HG02885 (cell line): Measurements from ENCODE around the gene KLHL5.

Experiments
- ATAC-seq: cut with Tn5 transposase; IDR thresholded peaks from one replicate; pipeline ENCODE4 v1.9.1; 2021; ENCODE audit warnings: mild to moderate bottlenecking; ENCODE audit not compliant: unreplicated experiment, poor library complexity

The KLHL5 gene

GRCh38 chr4:39043861-39044363 is 18.1 kb upstream of the KLHL5 start:
- ATAC-seq: no peak

- ATAC-seq: peak; percentile 73
These were observed 17.6 kb upstream of the KLHL5 start for GRCh38 chr4:39044364-39044955.

GRCh38 chr4:39044956-39045826 is 16.8 kb upstream of the KLHL5 start:
- no peak for ATAC-seq

DNA sequence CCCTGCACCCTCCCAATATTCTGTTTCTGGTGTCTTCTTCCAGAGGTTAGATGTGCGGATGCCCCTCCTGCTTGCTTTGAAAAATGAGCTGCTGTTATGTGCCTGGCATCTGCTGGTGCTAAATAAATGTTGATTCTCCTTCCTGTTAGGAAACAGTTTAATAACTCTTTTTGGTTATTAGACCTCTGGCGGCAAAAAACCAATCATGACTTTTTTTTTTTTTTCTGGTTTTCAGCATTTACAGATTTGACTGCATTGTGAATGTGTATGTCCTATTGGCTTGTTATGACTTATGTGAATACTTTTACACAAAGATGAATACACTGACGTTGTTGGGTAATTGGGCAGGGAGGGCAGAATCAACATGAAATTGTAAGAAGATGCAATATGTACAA is 16.2 kb upstream of the KLHL5 start:
- no peak for ATAC-seq

GRCh38 chr4:39046249-39046648 is 15.8 kb upstream of the KLHL5 start:
- no peak for ATAC-seq

DNA sequence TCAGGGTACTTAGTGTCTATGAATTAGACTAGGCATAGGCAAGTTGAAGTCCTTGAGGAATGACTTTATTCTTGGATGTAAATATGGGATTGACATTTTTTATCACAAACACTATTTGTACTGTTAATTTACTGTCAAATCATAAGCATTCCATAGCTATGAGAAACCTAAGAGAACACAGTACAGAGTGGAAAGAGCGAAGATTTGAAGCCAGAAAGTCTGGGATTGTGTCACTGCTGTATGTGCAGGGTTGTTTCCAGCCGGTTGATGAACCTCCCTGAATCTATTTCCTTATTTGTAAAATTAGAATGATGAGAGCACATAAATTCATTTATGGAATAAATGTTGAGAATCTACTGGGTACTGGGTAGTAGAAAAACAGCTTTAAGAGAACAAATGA is 14.4 kb upstream of the KLHL5 start:
- no peak for ATAC-seq

- no peak for ATAC-seq
These were observed 13.7 kb upstream of the KLHL5 start for GRCh38 chr4:39048311-39048710.

DNA sequence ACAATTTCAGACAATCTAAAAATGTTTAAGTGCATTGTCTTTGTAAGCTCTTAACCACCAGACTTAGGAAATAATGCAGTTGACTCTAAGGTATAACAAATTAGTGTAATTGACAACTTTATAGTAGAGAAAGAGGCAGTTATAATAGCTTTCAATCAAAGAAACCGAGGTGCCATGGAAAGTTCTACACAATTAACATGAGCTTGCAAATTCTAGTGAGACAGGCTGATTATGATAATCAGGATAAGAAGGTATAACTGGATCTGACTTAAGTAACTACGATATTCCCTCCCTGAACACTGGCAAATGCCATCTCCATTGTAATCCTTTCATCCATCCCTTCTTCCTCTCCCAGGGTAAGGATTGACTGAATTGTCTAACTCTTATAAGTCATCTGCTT is 11.4 kb upstream of the KLHL5 start:
- ATAC-seq: no peak

DNA sequence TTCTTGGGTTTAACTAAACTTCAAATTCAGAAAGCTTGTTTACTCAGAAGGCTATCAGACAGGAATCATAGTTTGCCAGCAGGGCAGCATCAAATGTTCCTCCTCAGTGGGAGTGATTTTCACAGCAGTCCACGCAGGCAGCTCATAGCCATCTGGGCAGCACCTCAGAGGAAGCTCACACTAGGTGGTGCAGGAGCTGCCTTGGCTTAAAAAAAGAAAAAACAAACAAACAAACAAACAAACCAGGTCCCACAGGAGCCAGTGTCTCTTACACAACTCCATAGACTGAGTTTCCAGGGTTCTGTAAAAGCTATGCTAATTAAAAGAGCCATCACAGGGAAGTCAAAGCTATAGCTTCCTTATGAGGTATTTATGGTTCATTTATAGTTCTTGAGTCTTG is 10.5 kb upstream of the KLHL5 start:
- ATAC-seq: no peak

GRCh38 chr4:39053983-39054382 is 8.0 kb upstream of the KLHL5 start:
- ATAC-seq: no peak

- ATAC-seq: no peak
These were observed 7.5 kb upstream of the KLHL5 start for GRCh38 chr4:39054497-39054896.

GRCh38 chr4:39056023-39056422 is 6.0 kb upstream of the KLHL5 start:
- ATAC-seq: no peak

DNA sequence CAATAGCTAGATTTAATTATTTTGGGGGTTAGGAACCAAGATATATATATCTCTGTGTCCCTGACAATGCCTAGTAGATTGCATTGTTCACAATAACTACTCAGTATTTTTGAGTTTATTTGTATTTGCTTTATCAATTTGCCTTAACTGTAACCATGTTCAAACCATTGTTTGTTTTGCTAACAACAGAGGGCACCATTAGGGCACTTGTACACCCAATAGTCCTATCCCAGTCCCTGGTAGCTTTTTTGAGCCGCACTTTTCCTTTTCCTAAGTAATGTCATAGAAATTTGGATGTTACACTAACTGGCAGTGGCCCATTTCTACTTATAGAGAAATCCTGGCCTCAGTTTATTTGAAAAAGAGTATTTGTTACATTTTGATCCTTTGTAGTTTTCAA is 575 bp upstream of the KLHL5 start:
- no peak for ATAC-seq

DNA sequence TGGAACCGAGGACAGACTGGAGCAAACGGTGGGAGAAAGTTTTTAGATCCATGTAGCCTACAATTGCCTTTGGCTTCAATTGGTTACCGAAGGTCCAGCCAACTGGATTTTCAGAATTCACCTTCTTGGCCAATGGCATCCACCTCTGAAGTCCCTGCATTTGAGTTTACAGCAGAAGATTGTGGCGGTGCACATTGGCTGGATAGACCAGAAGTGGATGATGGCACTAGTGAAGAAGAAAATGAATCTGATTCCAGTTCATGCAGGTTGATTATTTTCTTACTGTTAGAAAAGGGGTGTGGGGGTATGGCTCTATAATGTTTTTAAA is 702 bp downstream of the KLHL5 start:
- no peak for ATAC-seq

DNA sequence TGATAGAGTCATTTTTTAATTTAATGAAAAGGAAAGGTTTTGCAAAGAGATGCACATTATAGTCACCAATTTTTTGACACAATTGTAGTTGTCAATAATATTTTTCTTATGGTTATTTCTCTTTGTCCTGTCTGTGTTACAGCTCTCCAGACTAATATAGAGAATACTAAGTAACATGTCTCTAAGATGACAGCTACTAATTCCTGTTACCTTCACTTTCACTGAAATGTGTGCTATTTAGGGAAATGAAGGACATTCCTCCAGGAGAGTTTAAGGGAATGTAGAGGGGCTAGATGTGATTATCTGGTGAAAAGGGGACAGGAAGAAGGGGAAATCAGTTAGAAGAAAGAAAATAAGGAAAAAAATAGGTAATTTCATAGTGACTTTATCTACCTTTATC is 1.4 kb downstream of the KLHL5 start:
- ATAC-seq: no peak

DNA sequence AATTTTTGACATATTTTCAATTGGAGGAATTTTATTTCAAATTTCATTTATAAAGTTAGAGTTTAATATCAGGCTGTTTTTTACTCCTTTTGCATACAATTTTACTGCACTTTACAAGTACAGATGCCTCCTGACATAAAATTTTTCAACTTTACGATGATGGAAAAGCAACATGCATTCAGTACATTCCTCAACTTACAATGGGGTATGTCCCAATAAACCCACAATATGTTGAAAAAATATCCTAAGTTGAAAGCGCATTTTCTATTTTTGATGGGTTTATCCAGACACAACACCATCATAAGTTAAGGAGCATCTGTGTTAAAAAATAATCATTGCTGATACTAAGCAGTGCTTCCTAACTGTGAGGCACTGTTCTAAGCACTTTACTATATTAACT is 4.3 kb downstream of the KLHL5 start:
- ATAC-seq: no peak

GRCh38 chr4:39067031-39067430 is 5.0 kb downstream of the KLHL5 start:
- ATAC-seq: no peak

GRCh38 chr4:39067451-39067850 is 5.4 kb downstream of the KLHL5 start:
- ATAC-seq: no peak

GRCh38 chr4:39068907-39069306 is 6.9 kb downstream of the KLHL5 start:
- no peak for ATAC-seq

DNA sequence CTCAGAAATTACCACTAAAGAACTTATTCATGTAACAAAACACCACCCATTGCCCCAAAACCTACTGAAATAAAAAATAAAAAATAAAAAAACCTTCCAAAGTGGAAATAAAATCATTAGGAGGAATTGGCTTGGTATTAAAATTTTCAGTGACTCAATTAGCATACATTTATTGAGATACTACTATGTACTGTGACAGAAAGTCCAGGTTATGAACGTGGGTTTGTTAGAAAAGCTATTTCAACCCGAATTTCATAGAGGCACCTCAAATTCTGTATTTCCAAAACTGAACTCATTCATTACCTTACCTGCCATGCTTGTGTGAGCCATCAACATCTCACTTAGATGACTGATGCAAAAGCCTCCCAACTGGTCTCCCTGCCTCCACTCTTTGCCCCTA is 16.8 kb downstream of the KLHL5 start:
- no peak for ATAC-seq

GRCh38 chr4:39083164-39083563 is 21.1 kb downstream of the KLHL5 start:
- ATAC-seq: no peak

DNA sequence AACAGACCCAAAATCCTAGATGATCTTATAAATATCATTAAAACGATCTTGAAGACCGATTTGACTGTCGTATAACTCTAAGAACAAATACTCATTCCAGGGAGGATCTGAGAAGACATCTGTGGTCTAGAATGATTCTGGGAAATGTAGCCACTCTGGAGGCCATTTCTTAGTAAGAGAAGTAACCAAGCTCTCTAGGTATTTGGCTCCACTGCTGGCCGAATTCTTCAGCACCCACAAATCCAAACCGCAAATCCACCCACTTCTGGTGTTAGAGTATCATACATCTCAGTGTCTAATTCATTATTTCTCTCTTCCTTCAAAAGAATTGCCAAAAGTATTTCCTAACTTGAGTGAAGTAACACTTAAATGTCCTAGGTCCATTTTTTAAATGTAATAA is 23.9 kb downstream of the KLHL5 start:
- ATAC-seq: no peak
